Body of pancreas (tissue), 4 donors: ENCODE measurements around the gene GRAMD4. TPM values are rescaled to one million over a fixed set of nuclear protein-coding genes. Genes with fewer than 3 reads are reported as not detected.

ENCODE experiments used
- ATAC-seq: fragments of 150-250 bp; one replicate; pipeline ENCODE4 v1.9.1; 2016
- DNase-seq, 4 donors: peaks; one replicate each; pipeline ENCODE4 v3.0.0-alpha.2; 2019
- H3K27ac ChIP-seq, 4 donors: fragments of 200-600 bp; sonication (generic); 1 replicate in 3 of 4; 2 replicates in 1 of 4; pipeline versions ENCODE4 v1.5.1 to v1.6.1; 2016 to 2019; ENCODE audit warnings: mild to moderate bottlenecking in 1 of 4, mixed read lengths in 1 of 4, moderate library complexity in 1 of 4
- H3K27me3 ChIP-seq, 2 donors: fragments of 200-600 bp; sonication (generic); one replicate each; pipeline ENCODE4 v1.6.0; 2016; ENCODE audit warnings: mild to moderate bottlenecking in 1 of 2
- H3K36me3 ChIP-seq, 2 donors: fragments of 200-600 bp; sonication (generic); replicated peaks in 1 of 2; 2 replicates each; pipeline ENCODE4 v1.5.1; 2016; ENCODE audit warnings: low read depth in 2 of 2; ENCODE audit not compliant: insufficient read depth in 1 of 2
- H3K4me1 ChIP-seq: fragments of 200-600 bp; sonication (generic); one replicate; pipeline ENCODE4 v1.6.0; 2016
- H3K4me3 ChIP-seq, 2 donors: fragments of 200-600 bp; sonication (generic); 1 replicate in 1 of 2; 2 replicates in 1 of 2; pipeline ENCODE4 v1.5.1; 2016 to 2019
- H3K9me3 ChIP-seq, 3 donors: fragments of 200-600 bp; sonication (generic); 1 replicate in 2 of 3; 2 replicates in 1 of 3; pipeline ENCODE4 v1.5.1; 2016
- POLR2A ChIP-seq, 3 donors: fragments of 450-650 bp; IDR thresholded peaks; one replicate each; pipeline ENCODE4 v1.6.1; 2016; ENCODE audit warnings: antibody characterized with exemption in 3 of 3, mild to moderate bottlenecking in 2 of 3
- WGBS, 2 donors: methylation state at CpG; one replicate each; pipeline ENCODE4 v1.1.5; 2017; 5-methylcytosine and 5-hydroxymethylcytosine counted together
- intact Hi-C: fragments of 100-400 bp; cut with DNase I; formaldehyde crosslinking; loops from one replicate; pipeline ENCODE4 v1.15.1; 2023
- total RNA-seq, 2 donors: library from RNA; depleted of rRNA; stranded (reverse); fragments of >200 nt; gene quantifications; one replicate each; pipeline ENCODE4 v1.1.0, GENCODE V29; 2016
- TF ChIP-seq, protein P1 (sequence below), 7 experiments: fragments of 450-650 bp in 4 of 7; fragments of 200-600 bp in 3 of 7; sonication (generic) in 3 of 7; IDR thresholded peaks; one replicate each; pipeline ENCODE4 v1.5.1; 2016 to 2019; ENCODE audit warnings: antibody characterized with exemption in 7 of 7

The GRAMD4 gene
- total RNA-seq, 2 donors from 2014 or later: 29.3 to 62.3 TPM

DNA sequence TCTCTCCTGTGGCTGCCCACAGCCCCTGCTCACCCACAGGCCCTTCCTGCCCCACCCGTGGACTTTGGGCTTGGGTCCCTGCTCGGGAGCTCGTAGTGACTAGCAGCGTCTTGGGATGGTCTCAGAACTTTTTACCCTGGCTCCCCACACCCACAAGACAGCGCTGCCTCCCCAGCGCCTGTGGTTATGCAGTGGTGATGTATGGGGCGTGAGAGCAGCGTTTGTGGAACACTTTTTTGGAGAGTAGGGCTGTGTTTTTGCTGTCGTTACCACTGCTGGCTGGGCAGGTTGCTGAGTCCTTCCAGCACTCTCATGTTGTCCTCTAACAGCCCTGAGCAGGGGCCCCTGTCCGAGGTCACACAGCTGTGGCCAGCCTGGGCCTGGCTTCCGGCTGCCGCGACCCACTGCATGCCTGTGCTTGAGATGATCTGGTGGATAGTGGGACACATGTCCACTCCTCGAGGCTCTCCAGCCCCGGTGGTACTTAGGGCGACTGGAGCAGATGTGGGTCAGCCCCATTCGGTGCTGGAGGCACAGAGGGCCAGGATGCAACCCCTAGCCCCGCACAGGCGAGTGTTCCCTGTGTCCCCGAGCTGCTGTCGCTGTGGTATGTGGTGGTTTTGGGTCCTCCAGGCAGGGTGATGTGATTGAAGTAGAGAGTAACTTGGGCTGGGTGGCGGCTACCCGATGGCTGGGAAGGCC, 7.1 kb upstream of the GRAMD4 start:
- Histone ChIP-seq H3K27me3 (no peaks in the 10 kb centered on the region), H3K27ac (peak overlapping the region in 1 of 4 donors; percentile 2), H3K36me3 (no peaks in the 10 kb centered on the region), H3K4me1 (peaks cover 21% of the 10 kb centered on the region), H3K4me3 (no peak overlapping the region), H3K9me3 (no peaks in the 10 kb centered on the region)
- TF ChIP-seq, protein P1, sequence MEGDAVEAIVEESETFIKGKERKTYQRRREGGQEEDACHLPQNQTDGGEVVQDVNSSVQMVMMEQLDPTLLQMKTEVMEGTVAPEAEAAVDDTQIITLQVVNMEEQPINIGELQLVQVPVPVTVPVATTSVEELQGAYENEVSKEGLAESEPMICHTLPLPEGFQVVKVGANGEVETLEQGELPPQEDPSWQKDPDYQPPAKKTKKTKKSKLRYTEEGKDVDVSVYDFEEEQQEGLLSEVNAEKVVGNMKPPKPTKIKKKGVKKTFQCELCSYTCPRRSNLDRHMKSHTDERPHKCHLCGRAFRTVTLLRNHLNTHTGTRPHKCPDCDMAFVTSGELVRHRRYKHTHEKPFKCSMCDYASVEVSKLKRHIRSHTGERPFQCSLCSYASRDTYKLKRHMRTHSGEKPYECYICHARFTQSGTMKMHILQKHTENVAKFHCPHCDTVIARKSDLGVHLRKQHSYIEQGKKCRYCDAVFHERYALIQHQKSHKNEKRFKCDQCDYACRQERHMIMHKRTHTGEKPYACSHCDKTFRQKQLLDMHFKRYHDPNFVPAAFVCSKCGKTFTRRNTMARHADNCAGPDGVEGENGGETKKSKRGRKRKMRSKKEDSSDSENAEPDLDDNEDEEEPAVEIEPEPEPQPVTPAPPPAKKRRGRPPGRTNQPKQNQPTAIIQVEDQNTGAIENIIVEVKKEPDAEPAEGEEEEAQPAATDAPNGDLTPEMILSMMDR (IDR thresholded peaks at IDR 0.05): no peak
- TF ChIP-seq POLR2A (IDR thresholded peaks at IDR 0.05): no peak
- intact Hi-C loops: no loop called here
- 63 to 79% methylated on average over 13 to 19 of the region's 23 CpGs for WGBS, 2 donors
- no peak for DNase-seq
- ATAC-seq: no peak

DNA sequence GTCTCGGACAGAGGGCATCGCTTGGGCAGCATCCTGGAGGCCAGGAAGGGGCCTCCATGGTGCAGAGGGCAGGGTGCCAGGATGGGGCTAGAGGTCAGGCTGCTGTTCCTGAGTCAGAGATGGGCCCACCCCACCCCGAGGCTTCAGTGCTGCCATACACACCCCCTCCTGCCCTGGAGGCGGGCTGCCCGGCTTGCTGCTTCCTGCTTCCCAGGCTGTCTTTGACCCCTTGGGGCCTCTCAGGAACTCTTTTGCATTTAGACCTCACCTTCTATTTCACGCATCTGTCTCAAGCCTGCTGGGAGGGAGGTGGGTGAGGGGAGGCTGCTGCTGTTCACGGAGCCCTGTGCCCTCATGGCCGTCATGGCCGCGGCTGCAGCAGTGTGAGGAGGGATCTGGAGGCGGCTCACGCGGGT, 6.6 kb upstream of the GRAMD4 start:
- H3K27me3 ChIP-seq: no peaks in the 10 kb centered on the region
- DNase-seq (no peak), ATAC-seq (peak; percentile 20)
- H3K4me3 ChIP-seq: no peak overlapping the region
- H3K36me3 ChIP-seq: no peaks in the 10 kb centered on the region
- H3K27ac ChIP-seq: no peak overlapping the region
- intact Hi-C loops: no loop called here
- peaks cover 23% of the 10 kb centered on the region for H3K4me1 ChIP-seq
- WGBS, 2 donors: 66 to 83% methylated on average over 12 to 13 of the region's 13 CpGs
- no peaks in the 10 kb centered on the region for H3K9me3 ChIP-seq
- TF ChIP-seq POLR2A (IDR thresholded peaks at IDR 0.05): no peak
- TF ChIP-seq, protein P1 (IDR thresholded peaks at IDR 0.05): no peak

DNA sequence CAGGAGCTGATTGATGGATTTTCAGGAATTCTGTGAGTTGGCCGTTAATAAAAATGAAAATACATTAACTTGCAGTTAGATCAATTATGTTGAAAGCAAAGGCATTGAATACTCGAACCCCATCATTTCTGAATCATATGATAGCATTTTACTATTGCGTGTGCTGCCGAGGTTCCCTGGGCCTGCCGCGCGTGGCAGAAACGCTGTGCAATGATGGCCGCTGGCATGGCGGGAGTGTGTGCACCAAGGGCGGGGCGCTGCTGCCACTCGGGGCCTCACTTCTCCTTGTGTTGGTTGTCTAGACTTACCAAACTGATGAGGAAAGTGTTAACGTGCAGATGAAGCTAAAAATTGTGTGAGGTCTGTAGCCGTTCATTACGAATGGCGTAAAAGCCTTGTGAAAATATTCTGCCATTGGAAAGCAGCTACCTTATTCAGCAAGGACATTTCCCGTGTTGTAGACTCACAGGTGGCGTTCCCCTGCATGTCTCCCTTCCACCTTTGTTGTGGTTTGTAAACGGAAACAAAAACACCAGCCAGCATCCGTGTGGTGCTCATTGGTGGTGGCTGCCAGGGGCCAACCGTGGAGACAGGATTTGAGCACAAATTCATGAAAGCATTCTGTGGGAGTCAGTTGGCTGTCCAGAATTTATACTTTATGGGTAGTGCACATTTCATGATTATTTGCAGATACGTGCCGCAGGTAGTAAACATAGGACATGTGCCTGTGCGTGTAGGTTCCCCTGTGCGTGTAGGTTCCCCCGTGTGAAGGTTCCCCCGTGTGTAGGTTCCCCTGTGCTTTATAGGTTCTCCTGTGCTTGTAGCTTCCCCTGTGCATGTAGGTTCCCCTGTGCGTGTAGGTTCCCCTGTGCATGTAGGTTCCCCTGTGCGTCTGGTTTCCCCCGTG, 5.9 kb upstream of the GRAMD4 start:
- H3K27ac ChIP-seq: no peak overlapping the region
- H3K27me3 ChIP-seq: no peaks in the 10 kb centered on the region
- peaks cover 23% of the 10 kb centered on the region for H3K4me1 ChIP-seq
- H3K4me3 ChIP-seq: no peak overlapping the region
- WGBS, 2 donors: 62 to 75% methylated on average over 31 of the region's 31 CpGs
- intact Hi-C loops: no loop called here
- no peak for DNase-seq
- no peak for TF ChIP-seq POLR2A (IDR thresholded peaks at IDR 0.05)
- TF ChIP-seq, protein P1 (IDR thresholded peaks at IDR 0.05): no peak
- no peak for ATAC-seq
- no peaks in the 10 kb centered on the region for H3K9me3 ChIP-seq
- H3K36me3 ChIP-seq: no peaks in the 10 kb centered on the region

DNA sequence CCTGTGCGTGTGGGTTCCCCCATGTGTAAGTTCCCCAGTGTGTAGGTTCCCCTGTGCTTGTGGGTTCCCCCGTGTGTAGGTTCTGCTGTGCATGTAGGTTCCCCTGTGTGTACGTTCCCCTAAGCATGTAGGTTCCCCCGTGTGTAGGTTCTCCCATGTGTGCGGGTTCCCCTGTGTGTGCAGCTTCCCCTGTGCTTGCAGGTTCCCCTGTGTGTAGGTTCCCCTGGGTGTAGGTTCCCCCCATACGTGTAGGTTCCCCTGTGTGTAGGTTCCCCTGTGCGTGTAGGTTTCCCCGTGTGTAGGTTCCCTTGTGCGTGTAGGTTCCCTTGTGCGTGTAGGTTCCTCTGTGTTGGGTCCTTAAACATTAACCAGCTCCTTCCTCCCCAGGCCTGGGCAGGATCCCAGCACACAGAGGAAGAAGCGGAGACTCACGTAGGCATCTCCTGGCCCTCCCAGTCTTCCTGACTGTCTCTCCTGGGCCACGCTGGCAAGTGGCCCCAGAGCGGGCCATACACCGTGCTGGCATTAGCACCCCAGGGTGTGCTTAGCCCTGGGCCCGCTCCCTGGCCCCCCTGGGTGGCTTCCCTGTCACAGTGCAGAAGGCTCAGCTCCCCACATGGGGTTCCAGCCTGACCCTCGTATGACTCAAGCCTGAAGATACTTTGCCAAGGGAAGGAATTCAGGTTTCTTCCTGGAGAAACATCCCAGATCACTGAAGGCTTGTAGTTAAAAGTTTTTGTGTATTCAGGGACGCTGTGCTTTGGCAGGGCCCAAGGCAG, 2.8 kb upstream of the GRAMD4 start:
- DNase-seq (no peak), ATAC-seq (peak; percentile 31)
- peaks cover 33% of the 10 kb centered on the region for H3K4me1 ChIP-seq
- WGBS, 2 donors: 69 to 75% methylated on average over 11 to 17 of the region's 18 CpGs
- intact Hi-C loops: no loop called here
- H3K4me3 ChIP-seq: no peak overlapping the region
- H3K9me3 ChIP-seq: no peaks in the 10 kb centered on the region
- no peaks in the 10 kb centered on the region for H3K27me3 ChIP-seq
- TF ChIP-seq, protein P1 (IDR thresholded peaks at IDR 0.05): no peak
- no peak for TF ChIP-seq POLR2A (IDR thresholded peaks at IDR 0.05)
- H3K27ac ChIP-seq: peak overlapping the region in 3 of 4 donors; percentile 19 to 52 (median 48)
- no peaks in the 10 kb centered on the region for H3K36me3 ChIP-seq
